Measurements from ENCODE around the gene ZSCAN18. TPM values are rescaled to one million over a fixed set of nuclear protein-coding genes. Genes with fewer than 3 reads are reported as not detected.
A peak's percentile ranks its signal among the peaks of the same experiment; 100 is the strongest.

Gene ZSCAN18
- total and polyA plus RNA-seq, 8 donors = 17.3 to 93.0 (median 21.5) TPM

DNA sequence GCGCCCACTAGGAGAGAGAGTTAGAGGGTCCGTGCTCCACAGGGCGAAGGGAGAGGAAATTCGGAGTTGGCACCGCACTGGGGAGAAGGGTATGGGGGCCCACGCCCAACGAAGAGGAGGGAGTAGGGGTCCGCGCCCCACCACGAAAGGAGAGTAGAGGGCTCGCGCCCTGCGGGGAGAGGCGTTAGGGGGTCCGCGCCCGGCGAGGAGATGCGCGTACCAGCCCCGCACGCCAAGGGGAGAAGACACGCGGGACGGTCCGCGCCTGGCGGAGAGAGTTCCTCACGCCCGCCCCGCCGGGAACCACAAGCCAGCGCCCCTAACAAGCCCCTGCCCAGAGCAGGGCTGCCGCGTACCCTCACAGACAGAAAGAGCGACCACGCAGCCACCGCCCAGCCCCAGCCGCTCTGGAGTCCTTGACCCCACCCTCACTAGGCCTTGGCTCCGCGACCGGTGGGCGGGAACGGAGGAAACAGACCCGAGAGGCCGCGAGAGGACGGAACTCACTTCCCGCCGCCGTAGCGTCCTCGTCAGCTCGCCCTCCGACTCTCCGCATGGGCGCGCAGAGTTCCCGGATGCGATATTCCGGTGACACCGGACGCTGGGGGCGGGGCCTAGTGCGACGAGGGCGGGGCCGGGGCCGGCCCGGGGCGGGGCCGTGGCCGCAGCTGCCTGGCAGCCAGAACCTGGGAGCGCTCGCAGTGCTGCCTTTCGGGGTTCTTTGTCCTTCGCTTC, 20.0 kb upstream of the ZSCAN18 start:
- H3K27ac ChIP-seq = no peak overlapping the region
- ATAC-seq (no peak), FAIRE-seq (no peak), DNase-seq (no peak)
- intact Hi-C loops (cut with DNase I) = no loop called here
- H3K4me1 ChIP-seq = no peaks in the 10 kb centered on the region
- 3% methylated on average over 57 to 77 of the region's 77 CpGs for WGBS, 2 donors
- no peak overlapping the region for H3K4me3 ChIP-seq
- peaks cover 0 to 6% (median 0%) of the 10 kb centered on the region in 4 donors for H3K9me3 ChIP-seq
- no peaks in the 10 kb centered on the region for H3K27me3 ChIP-seq
- TF ChIP-seq, protein P1, sequence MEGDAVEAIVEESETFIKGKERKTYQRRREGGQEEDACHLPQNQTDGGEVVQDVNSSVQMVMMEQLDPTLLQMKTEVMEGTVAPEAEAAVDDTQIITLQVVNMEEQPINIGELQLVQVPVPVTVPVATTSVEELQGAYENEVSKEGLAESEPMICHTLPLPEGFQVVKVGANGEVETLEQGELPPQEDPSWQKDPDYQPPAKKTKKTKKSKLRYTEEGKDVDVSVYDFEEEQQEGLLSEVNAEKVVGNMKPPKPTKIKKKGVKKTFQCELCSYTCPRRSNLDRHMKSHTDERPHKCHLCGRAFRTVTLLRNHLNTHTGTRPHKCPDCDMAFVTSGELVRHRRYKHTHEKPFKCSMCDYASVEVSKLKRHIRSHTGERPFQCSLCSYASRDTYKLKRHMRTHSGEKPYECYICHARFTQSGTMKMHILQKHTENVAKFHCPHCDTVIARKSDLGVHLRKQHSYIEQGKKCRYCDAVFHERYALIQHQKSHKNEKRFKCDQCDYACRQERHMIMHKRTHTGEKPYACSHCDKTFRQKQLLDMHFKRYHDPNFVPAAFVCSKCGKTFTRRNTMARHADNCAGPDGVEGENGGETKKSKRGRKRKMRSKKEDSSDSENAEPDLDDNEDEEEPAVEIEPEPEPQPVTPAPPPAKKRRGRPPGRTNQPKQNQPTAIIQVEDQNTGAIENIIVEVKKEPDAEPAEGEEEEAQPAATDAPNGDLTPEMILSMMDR (IDR thresholded peaks at IDR 0.05) = no peak
- no peaks in the 10 kb centered on the region for H3K36me3 ChIP-seq

DNA sequence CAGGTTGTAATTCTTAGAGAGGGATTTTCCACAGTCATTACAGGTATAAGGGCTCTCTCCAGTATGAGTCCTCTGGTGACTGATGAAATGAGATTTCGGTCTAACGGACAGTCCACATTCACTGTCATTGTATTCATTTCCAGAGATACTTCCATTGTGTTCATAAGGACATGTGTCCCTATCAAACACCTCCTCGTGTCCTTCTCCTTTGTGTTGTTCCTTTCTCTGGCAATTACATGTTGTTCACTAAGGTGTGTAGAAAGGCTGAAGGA, 10.5 kb upstream of the ZSCAN18 start:
- no peak for FAIRE-seq
- DNase-seq = no peak
- Histone ChIP-seq H3K36me3 (no peaks in the 10 kb centered on the region), H3K27ac (no peak overlapping the region), H3K9me3 (peaks cover 0 to 3% (median 0%) of the 10 kb centered on the region in 4 donors), H3K27me3 (no peaks in the 10 kb centered on the region), H3K4me1 (no peaks in the 10 kb centered on the region), H3K4me3 (no peak overlapping the region)
- 76 to 77% methylated on average over 3 of the region's 3 CpGs for WGBS, 2 donors
- TF ChIP-seq, protein P1 (IDR thresholded peaks at IDR 0.05) = no peak
- ATAC-seq = no peak
- intact Hi-C loops (cut with DNase I) = no loop called here

DNA sequence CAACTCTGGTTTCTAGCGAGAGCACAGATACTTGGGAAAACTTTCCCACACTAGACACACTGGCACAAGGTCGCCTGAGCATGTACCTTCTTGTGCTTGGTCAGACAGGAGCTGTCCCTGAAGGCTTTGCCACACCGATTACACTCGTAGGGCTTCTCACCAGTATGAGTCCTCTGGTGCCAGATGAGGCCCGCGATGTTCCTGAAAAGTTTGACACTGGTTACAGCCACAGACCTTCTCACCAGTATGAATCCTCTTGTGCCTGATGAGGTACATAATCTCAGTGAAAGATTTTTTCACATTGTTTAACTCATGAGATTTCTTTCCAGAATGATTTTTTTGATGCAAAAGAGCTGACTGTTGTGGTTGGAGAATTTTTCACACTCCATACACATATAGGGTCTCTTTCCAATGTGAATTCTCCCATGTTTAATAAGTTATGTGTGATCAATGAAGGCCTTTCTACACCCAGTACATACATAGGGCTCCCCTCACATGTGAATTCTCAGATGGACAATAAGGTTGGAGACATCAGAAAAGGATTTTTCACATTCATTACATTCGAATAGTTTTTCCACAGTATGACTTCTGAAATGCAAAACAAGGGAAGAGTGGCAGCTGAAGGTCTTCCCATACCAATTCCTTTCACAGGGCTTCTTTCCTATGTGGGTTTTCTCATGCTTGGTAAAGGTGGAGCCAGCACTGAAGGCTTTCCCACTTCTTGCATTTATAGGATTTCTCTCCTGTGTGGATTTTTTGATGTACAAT, 9.9 kb upstream of the ZSCAN18 start:
- intact Hi-C loops (cut with DNase I) = no loop called here
- ATAC-seq = no peak

DNA sequence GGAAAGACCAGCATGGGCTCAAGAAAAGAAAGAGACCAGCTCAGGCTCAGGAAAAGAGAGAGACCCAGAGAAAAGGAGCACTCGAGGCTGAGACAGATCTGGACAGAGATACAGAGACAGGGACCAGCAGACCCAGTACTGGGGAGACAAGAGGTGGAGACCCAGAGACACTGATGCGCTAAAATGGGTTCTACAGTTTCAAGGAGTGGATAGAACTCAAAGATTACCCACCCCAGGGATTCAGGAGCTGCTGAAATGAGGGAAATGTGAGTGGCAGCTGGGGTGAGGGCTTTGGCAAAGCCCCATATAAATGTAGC, 609 bp upstream of the ZSCAN18 start:
- H3K4me3 ChIP-seq = peak overlapping the region; percentile 71 to 95 (median 93)
- TF ChIP-seq, protein P1 (IDR thresholded peaks at IDR 0.05) = no peak
- H3K9me3 ChIP-seq = no peaks in the 10 kb centered on the region
- H3K27ac ChIP-seq = peak overlapping the region; percentile 92 to 97 (median 92)
- FAIRE-seq = no peak
- H3K27me3 ChIP-seq = no peaks in the 10 kb centered on the region
- ATAC-seq = peak in 2 of 4 donors; percentile 24 to 34
- H3K36me3 ChIP-seq = no peaks in the 10 kb centered on the region
- intact Hi-C loops (cut with DNase I) = no loop called here
- no peaks in the 10 kb centered on the region for H3K4me1 ChIP-seq
- 6 to 15% methylated on average over 2 of the region's 2 CpGs for WGBS, 2 donors
- DNase-seq = no peak

More for the DNA sequence above, 9.9 kb upstream of the ZSCAN18 start:
- Histone ChIP-seq H3K4me1 (no peaks in the 10 kb centered on the region), H3K27me3 (no peaks in the 10 kb centered on the region), H3K27ac (no peak overlapping the region), H3K36me3 (no peaks in the 10 kb centered on the region), H3K9me3 (peaks cover 0 to 3% (median 0%) of the 10 kb centered on the region in 4 donors), H3K4me3 (no peak overlapping the region)
- DNase-seq (no peak), FAIRE-seq (no peak)
- TF ChIP-seq, protein P1 (IDR thresholded peaks at IDR 0.05) = no peak
- 74 to 76% methylated on average over 7 of the region's 7 CpGs for WGBS, 2 donors

DNA sequence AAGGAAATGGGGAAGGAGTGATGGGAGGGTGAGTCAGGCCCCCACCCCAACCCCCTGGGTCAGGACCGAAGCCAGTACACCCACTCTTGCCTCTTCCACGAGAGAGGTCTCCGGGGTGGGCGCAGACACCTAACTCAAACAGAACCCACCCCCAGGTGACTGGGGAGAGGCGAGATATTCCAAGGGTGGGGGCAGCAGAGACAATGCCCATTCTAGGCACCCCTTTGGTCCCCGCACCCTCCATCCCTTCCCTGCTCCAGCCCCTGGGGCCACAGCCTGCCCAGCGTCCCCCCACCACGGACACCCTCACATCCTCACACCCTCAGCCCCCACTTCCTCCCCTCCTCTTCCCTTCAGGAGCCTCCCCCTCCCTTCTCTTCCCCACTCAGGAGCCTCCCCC, 682 bp downstream of the ZSCAN18 start:
- FAIRE-seq = no peak
- peak in 1 of 6 donors; percentile 20 for DNase-seq
- Histone ChIP-seq H3K9me3 (no peaks in the 10 kb centered on the region), H3K36me3 (no peaks in the 10 kb centered on the region), H3K27ac (no peak overlapping the region), H3K4me3 (peak overlapping the region in 2 of 4 donors; percentile 92 to 94), H3K27me3 (no peaks in the 10 kb centered on the region), H3K4me1 (no peaks in the 10 kb centered on the region)
- no peak for ATAC-seq
- intact Hi-C loops (cut with DNase I) = no loop called here
- TF ChIP-seq, protein P1 (IDR thresholded peaks at IDR 0.05) = no peak
- 28 to 31% methylated on average over 5 to 8 of the region's 8 CpGs for WGBS, 2 donors

All from pancreas (tissue), 10 donors.